Measurements from ENCODE around the gene TSPAN9.

Gene TSPAN9

DNA sequence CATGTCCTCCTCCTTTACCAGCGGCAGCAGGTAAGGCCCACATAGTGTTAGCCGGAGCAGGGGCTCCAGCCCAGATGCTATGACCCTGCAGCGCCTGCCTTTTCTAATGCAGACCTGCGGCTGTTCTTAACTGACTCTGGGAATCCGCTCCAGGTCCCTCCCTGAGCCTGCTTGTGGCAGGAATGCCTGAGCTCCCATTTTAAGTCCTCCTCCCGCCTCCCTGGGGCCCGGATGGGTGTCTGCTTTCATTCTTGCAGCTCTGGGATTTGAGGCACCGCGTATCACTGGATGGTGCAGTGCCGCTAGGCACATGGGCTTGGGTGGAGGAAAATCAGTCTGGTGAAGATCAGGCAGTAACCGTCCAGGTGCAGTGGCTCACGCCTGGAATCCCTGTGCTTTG is 7.6 kb downstream of the TSPAN9 start:
- H3K4me3 ChIP-seq (ENCODE audit: low read depth, low read length): no peak overlapping the region
- TF ChIP-seq, protein P1, sequence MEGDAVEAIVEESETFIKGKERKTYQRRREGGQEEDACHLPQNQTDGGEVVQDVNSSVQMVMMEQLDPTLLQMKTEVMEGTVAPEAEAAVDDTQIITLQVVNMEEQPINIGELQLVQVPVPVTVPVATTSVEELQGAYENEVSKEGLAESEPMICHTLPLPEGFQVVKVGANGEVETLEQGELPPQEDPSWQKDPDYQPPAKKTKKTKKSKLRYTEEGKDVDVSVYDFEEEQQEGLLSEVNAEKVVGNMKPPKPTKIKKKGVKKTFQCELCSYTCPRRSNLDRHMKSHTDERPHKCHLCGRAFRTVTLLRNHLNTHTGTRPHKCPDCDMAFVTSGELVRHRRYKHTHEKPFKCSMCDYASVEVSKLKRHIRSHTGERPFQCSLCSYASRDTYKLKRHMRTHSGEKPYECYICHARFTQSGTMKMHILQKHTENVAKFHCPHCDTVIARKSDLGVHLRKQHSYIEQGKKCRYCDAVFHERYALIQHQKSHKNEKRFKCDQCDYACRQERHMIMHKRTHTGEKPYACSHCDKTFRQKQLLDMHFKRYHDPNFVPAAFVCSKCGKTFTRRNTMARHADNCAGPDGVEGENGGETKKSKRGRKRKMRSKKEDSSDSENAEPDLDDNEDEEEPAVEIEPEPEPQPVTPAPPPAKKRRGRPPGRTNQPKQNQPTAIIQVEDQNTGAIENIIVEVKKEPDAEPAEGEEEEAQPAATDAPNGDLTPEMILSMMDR (conservative IDR thresholded peaks at IDR 0.05; ENCODE audit: low read depth, low read length): no peak
- no peak for DNase-seq (ENCODE audit: low read depth)

DNA sequence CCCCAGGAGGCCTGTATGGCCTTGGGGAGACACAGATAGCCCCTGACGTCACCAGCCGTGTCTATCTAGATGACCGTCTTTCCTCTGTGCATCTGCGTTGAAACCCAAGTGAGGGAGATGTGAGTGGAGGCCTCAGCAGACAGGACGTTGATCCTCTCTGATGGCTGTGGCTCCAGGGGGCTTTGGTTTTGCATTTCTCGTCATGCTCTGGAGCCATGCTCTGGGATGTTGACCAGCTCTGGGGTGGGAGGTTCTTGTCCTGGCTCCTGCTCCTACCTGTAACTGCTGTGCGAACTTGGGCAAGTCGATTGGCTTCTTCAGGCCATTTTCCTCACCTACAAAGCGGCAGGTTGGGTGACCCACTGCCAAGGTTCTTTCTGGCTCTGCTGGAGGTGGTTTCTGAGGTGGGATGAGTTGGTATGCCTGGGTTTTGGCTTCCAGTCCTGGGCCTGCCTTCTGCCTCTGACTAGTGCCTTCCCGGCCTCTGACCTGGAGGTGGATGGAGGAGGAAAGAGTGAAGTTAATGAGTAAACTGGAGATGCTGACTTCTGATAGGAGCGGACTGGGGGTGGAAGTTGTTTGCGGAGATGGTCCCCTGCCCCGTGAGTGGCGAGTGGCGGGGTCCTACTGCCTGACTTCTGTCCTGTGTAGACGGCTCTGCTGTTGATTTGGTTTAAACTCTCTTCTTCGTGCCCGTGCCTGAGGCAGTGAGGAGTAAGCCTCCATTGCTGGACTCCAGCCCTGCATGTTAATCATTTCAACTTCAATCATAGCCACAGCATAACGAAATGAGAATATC is 8.4 kb downstream of the TSPAN9 start:
- no peak for DNase-seq (ENCODE audit: low read depth)
- H3K4me3 ChIP-seq (ENCODE audit: low read depth, low read length): no peak overlapping the region
- TF ChIP-seq, protein P1 (conservative IDR thresholded peaks at IDR 0.05; ENCODE audit: low read depth, low read length): no peak

GRCh38 chr12:3086211-3086610 is 9.0 kb downstream of the TSPAN9 start:
- TF ChIP-seq, protein P1 (conservative IDR thresholded peaks at IDR 0.05; ENCODE audit: low read depth, low read length): no peak
- H3K4me3 ChIP-seq (ENCODE audit: low read depth, low read length): no peak overlapping the region

GRCh38 chr12:3086729-3087323 is 9.6 kb downstream of the TSPAN9 start:
- no peak overlapping the region for H3K4me3 ChIP-seq (ENCODE audit: low read depth, low read length)
- no peak for DNase-seq (ENCODE audit: low read depth)
- TF ChIP-seq, protein P1 (conservative IDR thresholded peaks at IDR 0.05; ENCODE audit: low read depth, low read length): no peak

More at GRCh38 chr12:3086211-3086610, 9.0 kb downstream of the TSPAN9 start:
- DNase-seq (ENCODE audit: low read depth): no peak

GRCh38 chr12:3087758-3088650 is 10.8 kb downstream of the TSPAN9 start:
- TF ChIP-seq, protein P1 (conservative IDR thresholded peaks at IDR 0.05; ENCODE audit: low read depth, low read length): no peak
- H3K4me3 ChIP-seq (ENCODE audit: low read depth, low read length): no peak overlapping the region
- DNase-seq (ENCODE audit: low read depth): no peak

DNA sequence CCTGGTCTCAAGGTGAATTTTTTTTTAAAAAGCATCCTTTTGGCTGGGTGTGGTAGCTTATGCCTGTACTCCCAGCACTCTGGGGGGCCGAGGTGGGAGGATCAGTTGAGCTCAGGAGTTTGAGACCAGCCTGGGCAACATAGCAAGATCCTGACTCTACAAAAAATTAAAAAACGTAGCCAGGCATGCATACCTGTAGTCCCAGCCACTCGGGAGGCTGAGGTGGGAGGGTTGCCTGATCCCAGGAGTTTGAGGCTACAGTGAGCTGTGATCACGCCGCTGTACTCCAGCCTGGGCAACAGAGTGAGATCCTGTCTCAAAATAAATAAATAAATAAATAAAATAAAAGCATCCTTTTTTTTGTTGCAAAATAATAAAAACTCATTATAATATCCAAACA is 12.4 kb downstream of the TSPAN9 start:
- no peak overlapping the region for H3K4me3 ChIP-seq (ENCODE audit: low read depth, low read length)
- no peak for DNase-seq (ENCODE audit: low read depth)
- TF ChIP-seq, protein P1 (conservative IDR thresholded peaks at IDR 0.05; ENCODE audit: low read depth, low read length): no peak
